HG03135 (cell line): ENCODE measurements around the gene RICTOR.

Experiments used
- ATAC-seq: cut with Tn5 transposase; IDR thresholded peaks from one replicate; pipeline ENCODE4 v1.9.1; 2021; ENCODE audit warnings: mild to moderate bottlenecking, moderate library complexity; ENCODE audit not compliant: unreplicated experiment

The RICTOR gene

GRCh38 chr5:38906503-38906902 lies 167.7 kb downstream of the RICTOR start:
- no peak for ATAC-seq

GRCh38 chr5:38905516-38905915 lies 168.7 kb downstream of the RICTOR start:
- ATAC-seq, result no peak

GRCh38 chr5:38899936-38900335 lies 174.3 kb downstream of the RICTOR start:
- no peak for ATAC-seq

GRCh38 chr5:38896760-38897159 lies 177.4 kb downstream of the RICTOR start:
- ATAC-seq, result no peak

- ATAC-seq, result no peak
Observed at GRCh38 chr5:38892363-38892762, 181.8 kb downstream of the RICTOR start.

- ATAC-seq, result no peak
Observed at GRCh38 chr5:38891563-38891962, 182.6 kb downstream of the RICTOR start.

GRCh38 chr5:38889424-38889823 lies 184.8 kb downstream of the RICTOR start:
- no peak for ATAC-seq

- no peak for ATAC-seq
Observed at GRCh38 chr5:38888041-38888440, 186.2 kb downstream of the RICTOR start.
